HepG2 (cell line): ENCODE results near the gene P3H4. TPM values are rescaled to one million over a fixed set of nuclear protein-coding genes. Genes with fewer than 3 reads are reported as not detected.

Source experiments
- ATAD3A ChIP-seq: sonication (generic); formaldehyde crosslinking; IDR thresholded peaks from 2 replicates; pipeline ENCODE4 v1.4.0; 2020; ENCODE audit warnings: missing genetic modification reagents
- ATF1 ChIP-seq: IDR thresholded peaks from 2 replicates; pipeline ENCODE4 v1.6.1; 2016; ENCODE audit warnings: mild to moderate bottlenecking, control low read depth
- BCL6 ChIP-seq: IDR thresholded peaks from 2 replicates; pipeline ENCODE4 v1.6.1; 2016; ENCODE audit warnings: missing genetic modification reagents, missing compliant biosample characterization
- KLF12 ChIP-seq: sonication (generic); formaldehyde crosslinking; IDR thresholded peaks from 2 replicates; pipeline ENCODE4 v1.4.0; 2020; ENCODE audit warnings: missing genetic modification reagents, borderline replicate concordance
- KLF6 ChIP-seq: IDR thresholded peaks from 2 replicates; pipeline ENCODE4 v1.8.0; 2016; ENCODE audit warnings: missing biosample characterization, missing genetic modification reagents
- MAX ChIP-seq: IDR thresholded peaks from 2 replicates; pipeline ENCODE4 v1.6.1; 2012; ENCODE audit warnings: inconsistent platforms
- SALL1 ChIP-seq: sonication (generic); formaldehyde crosslinking; IDR thresholded peaks from 2 replicates; pipeline ENCODE4 v1.8.0; 2022; ENCODE audit warnings: mild to moderate bottlenecking, missing genetic modification reagents
- SOX5 ChIP-seq: IDR thresholded peaks from 2 replicates; pipeline ENCODE4 v1.6.1; 2016; ENCODE audit warnings: borderline replicate concordance
- SP1 ChIP-seq, 2 experiments: fragments of 450-650 bp in 1 of 2; sonication (generic) in 1 of 2; formaldehyde crosslinking in 1 of 2; IDR thresholded peaks; 2 replicates each; pipeline versions ENCODE4 v1.4.0 to v1.6.1; 2016 to 2020; ENCODE audit warnings: missing genetic modification reagents in 1 of 2
- SP5 ChIP-seq: IDR thresholded peaks from 2 replicates; pipeline ENCODE4 v1.6.1; 2016; ENCODE audit warnings: low read depth, borderline replicate concordance
- SSRP1 ChIP-seq: IDR thresholded peaks from 2 replicates; pipeline ENCODE4 v1.6.1; 2016; ENCODE audit warnings: control low read depth
- THAP11 ChIP-seq: IDR thresholded peaks from 2 replicates; pipeline ENCODE4 v1.6.1; 2016; ENCODE audit warnings: missing biosample characterization, missing genetic modification reagents
- TIGD3 ChIP-seq: sonication (generic); formaldehyde crosslinking; IDR thresholded peaks from 2 replicates; pipeline ENCODE4 v1.5.1; 2020; ENCODE audit warnings: mild to moderate bottlenecking, missing genetic modification reagents, borderline replicate concordance
- ZBTB26 ChIP-seq: IDR thresholded peaks from 2 replicates; pipeline ENCODE4 v1.6.1; 2016; ENCODE audit warnings: missing compliant biosample characterization, missing genetic modification reagents, borderline replicate concordance
- ZBTB7A ChIP-seq: sonication (generic); formaldehyde crosslinking; IDR thresholded peaks from 2 replicates; pipeline ENCODE4 v1.8.0; 2022; ENCODE audit warnings: mild to moderate bottlenecking, missing genetic modification reagents
- ZEB1 ChIP-seq: IDR thresholded peaks from 2 replicates; pipeline ENCODE4 v1.6.1; 2012; ENCODE audit warnings: mild to moderate bottlenecking, low read depth, inconsistent platforms; ENCODE audit not compliant: insufficient replicate concordance
- ZNF253 ChIP-seq: sonication (generic); formaldehyde crosslinking; IDR thresholded peaks from 2 replicates; pipeline ENCODE4 v1.8.0; 2022; ENCODE audit warnings: mild to moderate bottlenecking, missing genetic modification reagents, borderline replicate concordance
- ZNF414 ChIP-seq: sonication (generic); formaldehyde crosslinking; IDR thresholded peaks from 2 replicates; pipeline ENCODE4 v1.5.0; 2020; ENCODE audit warnings: missing genetic modification reagents
- ZNF446 ChIP-seq: sonication (generic); formaldehyde crosslinking; IDR thresholded peaks from 2 replicates; pipeline ENCODE4 v1.5.0; 2020; ENCODE audit warnings: mild to moderate bottlenecking, missing genetic modification reagents
- ZNF7 ChIP-seq: IDR thresholded peaks from 2 replicates; pipeline ENCODE4 v1.6.1; 2016; ENCODE audit warnings: missing biosample characterization, missing genetic modification reagents
- polyA plus RNA-seq, 8 experiments: library from polyadenylated mRNA; depleted of rRNA in 3 of 8; stranded (reverse) in 7 of 8; unstranded in 1 of 8; fragments of >200 nt; fragmentation: Illumina TruSeq in 4 of 8; extraction: Trizol in 4 of 8; gene quantifications; 2 replicates each; pipeline versions ENCODE4 v1.2.1 to v1.2.3, GENCODE V29; 2011 to 2016; ENCODE audit warnings: low read depth in 4 of 8, missing spikeins in 1 of 8, mixed read lengths in 1 of 8; ENCODE audit not compliant: insufficient read depth in 1 of 8
- total RNA-seq, 5 experiments: library from RNA; depleted of rRNA; stranded (reverse); fragments of >200 nt; fragmentation: Illumina TruSeq; extraction: Trizol; gene quantifications; 2 replicates each; pipeline ENCODE4 v1.2.3, GENCODE V29; 2016; ENCODE audit warnings: low read depth in 1 of 5
- TF ChIP-seq, protein P1 (sequence below): sonication (generic); formaldehyde crosslinking; IDR thresholded peaks from 2 replicates; pipeline ENCODE4 v1.4.0; 2020; ENCODE audit warnings: missing genetic modification reagents

The P3H4 gene
- total and polyA plus RNA-seq, 2 of the 13 experiments (the other 11 are each of a cell fraction or from before 2014, with no cell fraction given): 37.1 to 50.6 TPM

GRCh38 chr17:41787021-41787418 lies 24.7 kb downstream of the P3H4 start (continued):
- TF ChIP-seq TIGD3 (CRISPR knock-in tag) (no peak), SALL1 (CRISPR knock-in tag) (no peak), SP5 (no peak), ATF1 (CRISPR knock-in tag) (peak; percentile 13; the same call in 1 of the 2 replicates), ZNF253 (CRISPR knock-in tag) (no peak), SP1 (IDR thresholded peaks at IDR 0.05) (no peak), SP1 (CRISPR knock-in tag; IDR thresholded peaks at IDR 0.05) (0 out of 2 replicates have a peak, but pooled peaks have one; percentile 5), SSRP1 (CRISPR knock-in tag) (no peak), ZNF446 (CRISPR knock-in tag) (no peak), ZEB1 (peak; percentile 100), ZBTB26 (no peak), ATAD3A (no peak), ZBTB7A (CRISPR knock-in tag) (no peak), BCL6 (CRISPR knock-in tag) (no peak), SOX5 (CRISPR knock-in tag) (0 out of 2 replicates have a peak, but pooled peaks have one; percentile 2), KLF6 (CRISPR knock-in tag) (peak; percentile 9; the same call in 1 of the 2 replicates), KLF12 (CRISPR knock-in tag) (0 out of 2 replicates have a peak, but pooled peaks have one; percentile 14), ZNF7 (no peak), MAX (no peak), ZNF414 (CRISPR knock-in tag) (0 out of 2 replicates have a peak, but pooled peaks have one; percentile 6), THAP11 (0 out of 2 replicates have a peak, but pooled peaks have one; percentile 3)
- TF ChIP-seq, protein P1, sequence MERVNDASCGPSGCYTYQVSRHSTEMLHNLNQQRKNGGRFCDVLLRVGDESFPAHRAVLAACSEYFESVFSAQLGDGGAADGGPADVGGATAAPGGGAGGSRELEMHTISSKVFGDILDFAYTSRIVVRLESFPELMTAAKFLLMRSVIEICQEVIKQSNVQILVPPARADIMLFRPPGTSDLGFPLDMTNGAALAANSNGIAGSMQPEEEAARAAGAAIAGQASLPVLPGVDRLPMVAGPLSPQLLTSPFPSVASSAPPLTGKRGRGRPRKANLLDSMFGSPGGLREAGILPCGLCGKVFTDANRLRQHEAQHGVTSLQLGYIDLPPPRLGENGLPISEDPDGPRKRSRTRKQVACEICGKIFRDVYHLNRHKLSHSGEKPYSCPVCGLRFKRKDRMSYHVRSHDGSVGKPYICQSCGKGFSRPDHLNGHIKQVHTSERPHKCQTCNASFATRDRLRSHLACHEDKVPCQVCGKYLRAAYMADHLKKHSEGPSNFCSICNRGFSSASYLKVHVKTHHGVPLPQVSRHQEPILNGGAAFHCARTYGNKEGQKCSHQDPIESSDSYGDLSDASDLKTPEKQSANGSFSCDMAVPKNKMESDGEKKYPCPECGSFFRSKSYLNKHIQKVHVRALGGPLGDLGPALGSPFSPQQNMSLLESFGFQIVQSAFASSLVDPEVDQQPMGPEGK (CRISPR knock-in tag): 0 out of 2 replicates have a peak, but pooled peaks have one; percentile 3
